ENCODE data around the gene P4HB.

- TF ChIP-seq CTCF (IDR thresholded peaks at IDR 0.05) = no peak
- no peak for TF ChIP-seq POLR2A (IDR thresholded peaks at IDR 0.05)
Measured at GRCh38 chr17:81844887-81845286, 15.4 kb downstream of the P4HB start.
